HG03520 (cell line): ENCODE data around the gene PTPN14.
"Not testable (repeated sequence)": the region's sequence is repeated elsewhere in the genome, so short reads cannot be mapped to it uniquely, and the experiment has no call there.

Experiments
- ATAC-seq: cut with Tn5 transposase; IDR thresholded peaks from one replicate; pipeline ENCODE4 v1.9.1; 2021; ENCODE audit warnings: mild to moderate bottlenecking, moderate library complexity; ENCODE audit not compliant: unreplicated experiment

Gene PTPN14

GRCh38 chr1:214481983-214482634 is 69.3 kb downstream of the PTPN14 start:
- ATAC-seq = not testable (repeated sequence)

GRCh38 chr1:214476986-214477870 is 74.2 kb downstream of the PTPN14 start:
- no peak for ATAC-seq

GRCh38 chr1:214476229-214476985 is 75.0 kb downstream of the PTPN14 start:
- no peak for ATAC-seq

- no peak for ATAC-seq
These were observed 75.7 kb downstream of the PTPN14 start for GRCh38 chr1:214475746-214476145.

- no peak for ATAC-seq
These were observed 76.1 kb downstream of the PTPN14 start for GRCh38 chr1:214475331-214475730.

- ATAC-seq = no peak
These were observed 76.9 kb downstream of the PTPN14 start for GRCh38 chr1:214474467-214474866.

GRCh38 chr1:214473862-214474261 is 77.5 kb downstream of the PTPN14 start:
- no peak for ATAC-seq

- no peak for ATAC-seq
These were observed 78.0 kb downstream of the PTPN14 start for GRCh38 chr1:214473387-214473786.

- no peak for ATAC-seq
These were observed 79.0 kb downstream of the PTPN14 start for GRCh38 chr1:214472364-214472763.

GRCh38 chr1:214471458-214471857 is 79.9 kb downstream of the PTPN14 start:
- no peak for ATAC-seq

GRCh38 chr1:214470132-214470531 is 81.3 kb downstream of the PTPN14 start:
- ATAC-seq = no peak

GRCh38 chr1:214469290-214469689 is 82.1 kb downstream of the PTPN14 start:
- ATAC-seq = no peak

GRCh38 chr1:214467078-214467585 is 84.3 kb downstream of the PTPN14 start:
- ATAC-seq = no peak

- no peak for ATAC-seq
These were observed 84.9 kb downstream of the PTPN14 start for GRCh38 chr1:214466403-214467077.

GRCh38 chr1:214464445-214465287 is 86.7 kb downstream of the PTPN14 start:
- no peak for ATAC-seq

- ATAC-seq = no peak
These were observed 87.8 kb downstream of the PTPN14 start for GRCh38 chr1:214463596-214463995.

- no peak for ATAC-seq
These were observed 88.5 kb downstream of the PTPN14 start for GRCh38 chr1:214462882-214463281.

GRCh38 chr1:214461305-214461704 is 90.1 kb downstream of the PTPN14 start:
- no peak for ATAC-seq

- no peak for ATAC-seq
These were observed 91.0 kb downstream of the PTPN14 start for GRCh38 chr1:214460304-214460916.
